HG03575 (cell line): ENCODE data around the gene ATRNL1.
"Not testable (repeated sequence)": the region's sequence is repeated elsewhere in the genome, so short reads cannot be mapped to it uniquely, and the experiment has no call there.

Source experiments
- ATAC-seq: cut with Tn5 transposase; IDR thresholded peaks from one replicate; pipeline ENCODE4 v1.9.1; 2021; ENCODE audit not compliant: unreplicated experiment, insufficient number of reproducible peaks, low FRiP score; ENCODE audit errors: extremely low read depth

The ATRNL1 gene

GRCh38 chr10:115379064-115379463 is 285.9 kb downstream of the ATRNL1 start:
- no peak for ATAC-seq

- ATAC-seq, result no peak
Measured at GRCh38 chr10:115384665-115385064, 291.5 kb downstream of the ATRNL1 start.

- ATAC-seq, result no peak
Measured at GRCh38 chr10:115390607-115391006, 297.4 kb downstream of the ATRNL1 start.

GRCh38 chr10:115398026-115398425 is 304.9 kb downstream of the ATRNL1 start:
- ATAC-seq, result no peak

- no peak for ATAC-seq
Measured at GRCh38 chr10:115402699-115403098, 309.5 kb downstream of the ATRNL1 start.

GRCh38 chr10:115405838-115406237 is 312.7 kb downstream of the ATRNL1 start:
- ATAC-seq, result not testable (repeated sequence)

- no peak for ATAC-seq
Measured at GRCh38 chr10:115409347-115409746, 316.2 kb downstream of the ATRNL1 start.

GRCh38 chr10:115417585-115418265 is 324.6 kb downstream of the ATRNL1 start:
- ATAC-seq, result peak; percentile 78

- no peak for ATAC-seq
Measured at GRCh38 chr10:115422624-115423023, 329.5 kb downstream of the ATRNL1 start.

- ATAC-seq, result no peak
Measured at GRCh38 chr10:115427611-115428010, 334.4 kb downstream of the ATRNL1 start.

- ATAC-seq, result no peak
Measured at GRCh38 chr10:115432188-115432819, 339.1 kb downstream of the ATRNL1 start.

GRCh38 chr10:115436999-115437398 is 343.8 kb downstream of the ATRNL1 start:
- no peak for ATAC-seq

GRCh38 chr10:115441907-115442545 is 348.9 kb downstream of the ATRNL1 start:
- ATAC-seq, result no peak

- ATAC-seq, result no peak
Measured at GRCh38 chr10:115456812-115457211, 363.6 kb downstream of the ATRNL1 start.

GRCh38 chr10:115483294-115483693 is 390.1 kb downstream of the ATRNL1 start:
- ATAC-seq, result no peak

- no peak for ATAC-seq
Measured at GRCh38 chr10:115491526-115492140, 398.5 kb downstream of the ATRNL1 start.

GRCh38 chr10:115503546-115503945 is 410.4 kb downstream of the ATRNL1 start:
- ATAC-seq, result no peak

GRCh38 chr10:115514895-115515294 is 421.7 kb downstream of the ATRNL1 start:
- no peak for ATAC-seq

GRCh38 chr10:115525141-115525540 is 432.0 kb downstream of the ATRNL1 start:
- no peak for ATAC-seq

- ATAC-seq, result not testable (repeated sequence)
Measured at GRCh38 chr10:115527682-115528081, 434.5 kb downstream of the ATRNL1 start.
